OCI-LY1 (cell line): ENCODE results near the gene STAC3.

ENCODE experiments used
- CTCF ChIP-seq: fragments of 200-600 bp; sonication (generic), shearing (Covaris generic); IDR thresholded peaks from 2 replicates; pipeline ENCODE4 v1.5.1; 2017; ENCODE audit warnings: mild to moderate bottlenecking, antibody characterized with exemption, low read length, moderate library complexity, mixed read lengths
- EZH2 ChIP-seq: fragments of 200-600 bp; sonication (generic), shearing (Covaris generic); IDR thresholded peaks from 2 replicates; pipeline ENCODE4 v1.8.0; 2017; ENCODE audit warnings: borderline replicate concordance, mixed run types, mild to moderate bottlenecking, antibody characterized with exemption, low read length, moderate library complexity, mixed read lengths

DNA sequence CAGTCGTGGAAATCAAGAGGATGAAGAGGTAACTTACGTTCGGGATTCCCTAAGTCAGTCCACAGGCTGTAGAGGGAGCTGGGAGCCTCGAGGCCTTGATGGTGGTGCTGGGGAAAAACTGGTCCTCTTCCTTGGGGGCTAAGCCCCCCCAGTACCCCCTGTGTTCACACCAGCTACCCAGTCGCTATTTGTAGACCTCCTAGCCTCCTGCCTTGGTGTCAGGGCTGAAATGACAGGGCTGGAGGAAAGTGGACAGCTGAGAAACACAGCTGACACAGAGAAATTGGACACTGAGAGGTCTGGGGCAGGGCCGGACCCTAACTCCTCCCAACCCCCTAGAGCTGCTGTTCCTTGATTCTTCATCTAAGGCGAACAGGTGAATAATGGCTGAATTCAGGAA, at the start of gene STAC3:
- TF ChIP-seq EZH2 (no peak), CTCF (no peak)
